Kidney (tissue), 14 donors: ENCODE data around the gene NTSR1. TPM values are rescaled to one million over a fixed set of nuclear protein-coding genes. Genes with fewer than 3 reads are reported as not detected.

Source experiments
- DNase-seq, 5 donors: peaks; one replicate each; pipeline ENCODE4 v3.0.0-alpha.2; 2013 to 2020
- FAIRE-seq: peaks from 2 replicates; lab custom pipeline; 2012; peaks lifted over from hg19 to GRCh38; lab: Jason Lieb, UNC
- H3K27ac ChIP-seq, 2 donors: one replicate each; pipeline ENCODE4 v1.7.0; 2013; ENCODE audit warnings: low read depth in 2 of 2, low read length in 2 of 2, inconsistent platforms in 1 of 2
- H3K27me3 ChIP-seq: one replicate; pipeline ENCODE4 v1.7.1; 2013; ENCODE audit warnings: low read length, inconsistent platforms; ENCODE audit not compliant: control insufficient read depth, insufficient read depth
- H3K36me3 ChIP-seq, 3 donors: one replicate each; pipeline versions ENCODE4 v1.7.0 to v1.7.1; 2013; ENCODE audit warnings: low read length in 3 of 3, control low read depth in 1 of 3, inconsistent platforms in 1 of 3; ENCODE audit not compliant: insufficient read depth in 3 of 3, control insufficient read depth in 2 of 3
- H3K4me1 ChIP-seq, 3 donors: one replicate each; pipeline versions ENCODE4 v1.7.0 to v1.7.1; 2013; ENCODE audit warnings: low read length in 3 of 3, inconsistent platforms in 1 of 3, low read depth in 1 of 3; ENCODE audit not compliant: control insufficient read depth in 2 of 3, insufficient read depth in 2 of 3
- H3K4me3 ChIP-seq, 3 donors: one replicate each; pipeline versions ENCODE4 v1.7.0 to v1.8.1; 2013; ENCODE audit warnings: low read length in 3 of 3, control low read depth in 1 of 3, inconsistent platforms in 1 of 3
- H3K9ac ChIP-seq, 3 donors: one replicate each; pipeline versions ENCODE4 v1.7.0 to v1.7.1; 2013; ENCODE audit warnings: low read length in 3 of 3, control low read depth in 1 of 3, inconsistent platforms in 1 of 3
- H3K9me3 ChIP-seq, 3 donors: one replicate each; pipeline versions ENCODE4 v1.7.0 to v1.7.1; 2013; ENCODE audit warnings: low read length in 3 of 3, control low read depth in 1 of 3, inconsistent platforms in 1 of 3; ENCODE audit not compliant: control insufficient read depth in 2 of 3, insufficient read depth in 1 of 3
- CTCF ChIP-seq: IDR thresholded peaks from 3 replicates; pipeline ENCODE4 v1.5.1; 2012; ENCODE audit warnings: mild to moderate bottlenecking, moderate library complexity, borderline replicate concordance; ENCODE audit not compliant: insufficient read depth; ENCODE audit errors: extremely low read depth
- intact Hi-C: fragments of 100-400 bp; cut with DNase I; formaldehyde crosslinking; loops from one replicate; pipeline ENCODE4 v1.11.1; 2022
- polyA plus RNA-seq: library from polyadenylated mRNA; stranded (reverse); fragments of 350-450 nt; fragmentation: Illumina TruSeq; extraction: RNeasy Lipid Tissue Mini Kit (QIAGEN cat#74804); gene quantifications from one replicate; pipeline ENCODE4 v1.2.3, GENCODE V29; 2014; ENCODE audit warnings: low read depth, low replicate concordance; ENCODE audit not compliant: insufficient read depth
- total RNA-seq: library from RNA; stranded (reverse); fragmentation: NEBNext Ultra II Directional; extraction: Animal tissue kit (Norgen Biotek cat#: 25700); gene quantifications from one replicate; pipeline ENCODE4 v1.2.1, GENCODE V29; 2021
- donor health status: control.
- donor health status: control.
- donor health status: control.
- donor health status: control.
- donor health status: control.
- donor health status: DM: yes; HTN: yes; CAD: no.
- donor health status: Normal renal cell carcinoma (clear cell type).

The NTSR1 gene
- total and polyA plus RNA-seq, 2 donors from 2014 or later: 0.09 TPM; not detected in 1

GRCh38 chr20:62809530-62810428, 101.1 kb downstream of the NTSR1 start:
- H3K9me3 ChIP-seq: no peaks in the 10 kb centered on the region
- FAIRE-seq (no peak), DNase-seq (no peak)
- intact Hi-C loops: loop anchor here (10.0 kb wide), 1 partner anchor 145 kb away; no protein-coding TSS in a partner anchor
- H3K4me3 ChIP-seq: no peak overlapping the region
- H3K9ac ChIP-seq: no peak overlapping the region
- no peak for TF ChIP-seq CTCF
- H3K36me3 ChIP-seq: peaks cover 0 to 23% (median 12%) of the 10 kb centered on the region in 3 donors
- H3K4me1 ChIP-seq: peaks cover 0 to 16% (median 12%) of the 10 kb centered on the region in 3 donors
- H3K27me3 ChIP-seq: no peaks in the 10 kb centered on the region
- H3K27ac ChIP-seq: no peak overlapping the region

GRCh38 chr20:62811320-62811719, 102.7 kb downstream of the NTSR1 start:
- H3K27ac ChIP-seq: no peak overlapping the region
- H3K4me3 ChIP-seq: no peak overlapping the region
- H3K9me3 ChIP-seq: no peaks in the 10 kb centered on the region
- no peak for TF ChIP-seq CTCF
- peaks cover 0 to 13% (median 5%) of the 10 kb centered on the region in 3 donors for H3K4me1 ChIP-seq
- peaks cover 0 to 23% (median 12%) of the 10 kb centered on the region in 3 donors for H3K36me3 ChIP-seq
- peaks cover 4% of the 10 kb centered on the region for H3K27me3 ChIP-seq
- FAIRE-seq: no peak
- DNase-seq: no peak
- intact Hi-C loops: no loop called here
- H3K9ac ChIP-seq: no peak overlapping the region

- Histone ChIP-seq H3K27me3 (peaks cover 4% of the 10 kb centered on the region), H3K27ac (no peak overlapping the region), H3K9me3 (no peaks in the 10 kb centered on the region), H3K9ac (no peak overlapping the region), H3K36me3 (peaks cover 0 to 23% (median 12%) of the 10 kb centered on the region in 3 donors), H3K4me1 (peaks cover 0 to 12% (median under 1%) of the 10 kb centered on the region in 3 donors), H3K4me3 (no peak overlapping the region)
- intact Hi-C loops: no loop called here
- DNase-seq: no peak
- FAIRE-seq: no peak
- no peak for TF ChIP-seq CTCF
Measured at GRCh38 chr20:62811720-62812119, 103.1 kb downstream of the NTSR1 start.

Other genes with a start within 250 kb of the NTSR1 start
- 1.0 TPM for gene GATA5, start 232.8 kb upstream of the NTSR1 start, total RNA-seq
- gene GATA5, start 232.8 kb upstream of the NTSR1 start, polyA plus RNA-seq: 6.9 TPM
- gene SLCO4A1, start 66.3 kb upstream of the NTSR1 start, total RNA-seq: 80.3 TPM
- 12.4 TPM for gene SLCO4A1, start 66.3 kb upstream of the NTSR1 start, polyA plus RNA-seq
- 7.6 TPM for gene MRGBP, start 87.6 kb downstream of the NTSR1 start, total RNA-seq
- 9.0 TPM for gene MRGBP, start 87.6 kb downstream of the NTSR1 start, polyA plus RNA-seq
- gene OGFR, start 96.0 kb downstream of the NTSR1 start, total RNA-seq: 46.8 TPM
- 33.7 TPM for gene OGFR, start 96.0 kb downstream of the NTSR1 start, polyA plus RNA-seq
- 4.3 TPM for gene COL9A3, start 108.2 kb downstream of the NTSR1 start, total RNA-seq
- 2.3 TPM for gene COL9A3, start 108.2 kb downstream of the NTSR1 start, polyA plus RNA-seq
- 11.5 TPM for gene TCFL5, start 153.0 kb downstream of the NTSR1 start, total RNA-seq
- 6.1 TPM for gene TCFL5, start 153.0 kb downstream of the NTSR1 start, polyA plus RNA-seq
- 67.9 TPM for gene DIDO1, start 217.7 kb downstream of the NTSR1 start, total RNA-seq
- 23.0 TPM for gene DIDO1, start 217.7 kb downstream of the NTSR1 start, polyA plus RNA-seq
- 37.3 TPM for gene GID8, start 229.3 kb downstream of the NTSR1 start, total RNA-seq
- 16.4 TPM for gene GID8, start 229.3 kb downstream of the NTSR1 start, polyA plus RNA-seq
- 9.5 TPM for gene SLC17A9, start 243.9 kb downstream of the NTSR1 start, total RNA-seq
- 2.0 TPM for gene SLC17A9, start 243.9 kb downstream of the NTSR1 start, polyA plus RNA-seq